H9 (cell line): ENCODE results near the gene LSM7. TPM values are rescaled to one million over a fixed set of nuclear protein-coding genes. Genes with fewer than 3 reads are reported as not detected.

Experiments
- DNase-seq: peaks from one replicate; pipeline ENCODE4 v3.0.0-alpha.2; 2017
- H2AFZ ChIP-seq: one replicate; pipeline ENCODE4 v1.6.1; 2013; ENCODE audit warnings: mild to moderate bottlenecking, low read length, control low read depth, moderate library complexity
- H2AK5ac ChIP-seq: 2 replicates; pipeline ENCODE4 v1.6.1; 2013; ENCODE audit warnings: low read length, control low read depth, mixed read lengths; ENCODE audit not compliant: insufficient read length
- H2BK120ac ChIP-seq: one replicate; pipeline ENCODE4 v1.6.1; 2013; ENCODE audit warnings: low read depth, mild to moderate bottlenecking, low read length, control low read depth, inconsistent platforms; ENCODE audit not compliant: poor library complexity, severe bottlenecking
- H2BK12ac ChIP-seq: 2 replicates; pipeline ENCODE4 v1.6.1; 2013; ENCODE audit warnings: low read length, control low read depth, mixed read lengths, low read depth; ENCODE audit not compliant: insufficient read length
- H2BK15ac ChIP-seq: 2 replicates; pipeline ENCODE4 v1.6.1; 2013; ENCODE audit warnings: low read depth, low read length, control low read depth
- H2BK20ac ChIP-seq: one replicate; pipeline ENCODE4 v1.6.1; 2013; ENCODE audit warnings: low read depth, mild to moderate bottlenecking, low read length, control low read depth, inconsistent platforms; ENCODE audit not compliant: poor library complexity, severe bottlenecking
- H2BK5ac ChIP-seq: 2 replicates; pipeline ENCODE4 v1.6.1; 2013; ENCODE audit warnings: low read length, control low read depth, mixed read lengths; ENCODE audit not compliant: insufficient read length
- H3K14ac ChIP-seq: 2 replicates; pipeline ENCODE4 v1.6.1; 2013; ENCODE audit warnings: low read length, control low read depth; ENCODE audit not compliant: insufficient read depth
- H3K18ac ChIP-seq: 2 replicates; pipeline ENCODE4 v1.6.1; 2013; ENCODE audit warnings: low read depth, mild to moderate bottlenecking, mixed read lengths, low read length, control low read depth; ENCODE audit not compliant: insufficient read length
- H3K23ac ChIP-seq: 2 replicates; pipeline ENCODE4 v1.6.1; 2013; ENCODE audit warnings: low read length, control low read depth, mixed read lengths, low read depth; ENCODE audit not compliant: insufficient read length
- H3K23me2 ChIP-seq: 2 replicates; pipeline ENCODE4 v1.6.1; 2013; ENCODE audit warnings: low read depth, mild to moderate bottlenecking, mixed read lengths, low read length, control low read depth; ENCODE audit not compliant: insufficient read length, poor library complexity, severe bottlenecking
- H3K27ac ChIP-seq: 2 replicates; pipeline ENCODE4 v1.5.1; 2013; ENCODE audit warnings: low read length, control low read depth, mixed read lengths, low read depth; ENCODE audit not compliant: insufficient read length
- H3K27me3 ChIP-seq: 2 replicates; pipeline ENCODE4 v1.6.1; 2013; ENCODE audit warnings: low read length, control low read depth, inconsistent platforms; ENCODE audit not compliant: insufficient read depth
- H3K4ac ChIP-seq: 2 replicates; pipeline ENCODE4 v1.6.1; 2013; ENCODE audit warnings: low read depth, mild to moderate bottlenecking, control low read depth, inconsistent platforms, low read length, moderate library complexity
- H3K4me1 ChIP-seq: 2 replicates; pipeline ENCODE4 v1.6.1; 2013; ENCODE audit warnings: low read length, control low read depth, inconsistent platforms; ENCODE audit not compliant: insufficient read depth
- H3K4me2 ChIP-seq: 2 replicates; pipeline ENCODE4 v1.6.1; 2013; ENCODE audit warnings: low read length, control low read depth, mixed read lengths; ENCODE audit not compliant: insufficient read length, insufficient read depth
- H3K56ac ChIP-seq: 2 replicates; pipeline ENCODE4 v1.6.1; 2013; ENCODE audit warnings: low read depth, mild to moderate bottlenecking, mixed read lengths, low read length, control low read depth; ENCODE audit not compliant: insufficient read length
- H3K79me1 ChIP-seq: 2 replicates; pipeline ENCODE4 v1.6.1; 2013; ENCODE audit warnings: low read depth, mild to moderate bottlenecking, moderate library complexity, low read length, control low read depth, inconsistent platforms; ENCODE audit not compliant: insufficient read depth, poor library complexity, severe bottlenecking
- H3K79me2 ChIP-seq: 2 replicates; pipeline ENCODE4 v1.6.1; 2013; ENCODE audit warnings: low read length, control low read depth, inconsistent platforms; ENCODE audit not compliant: insufficient read depth
- H3K9ac ChIP-seq: 2 replicates; pipeline ENCODE4 v1.6.1; 2013; ENCODE audit warnings: low read length, control low read depth, mixed read lengths; ENCODE audit not compliant: insufficient read length; ENCODE audit errors: extremely low read depth
- H3K9me3 ChIP-seq: one replicate; pipeline ENCODE4 v1.6.1; 2013; ENCODE audit warnings: low read depth, low read length, inconsistent platforms; ENCODE audit not compliant: control insufficient read depth
- H3T11ph ChIP-seq: one replicate; pipeline ENCODE4 v1.6.1; 2013; ENCODE audit warnings: mild to moderate bottlenecking, low read length, control low read depth, inconsistent platforms
- H4K20me1 ChIP-seq: one replicate; pipeline ENCODE4 v1.6.1; 2013; ENCODE audit not compliant: control insufficient read depth, insufficient read length, insufficient read depth
- H4K5ac ChIP-seq: 2 replicates; pipeline ENCODE4 v1.6.1; 2013; ENCODE audit warnings: low read depth, mild to moderate bottlenecking, mixed read lengths, low read length, control low read depth; ENCODE audit not compliant: insufficient read length
- H4K8ac ChIP-seq: replicated peaks from 2 replicates; pipeline ENCODE4 v1.6.1; 2013; ENCODE audit warnings: low read length, control low read depth, mixed read lengths, low read depth; ENCODE audit not compliant: insufficient read length
- H4K91ac ChIP-seq: 2 replicates; pipeline ENCODE4 v1.6.1; 2013; ENCODE audit warnings: low read depth, mild to moderate bottlenecking, moderate library complexity, mixed read lengths, low read length, control low read depth; ENCODE audit not compliant: insufficient read length
- H3K27ac Mint-ChIP-seq, 3 experiments: 2 replicates in 2 of 3; 3 replicates in 1 of 3; pipeline ENCODE4 v1.8.0; 2020 to 2021; ENCODE audit warnings: mixed read lengths in 3 of 3, mild to moderate bottlenecking in 1 of 3, moderate library complexity in 1 of 3
- H3K27me3 Mint-ChIP-seq: 2 replicates; pipeline ENCODE4 v1.8.0; 2021; ENCODE audit warnings: low read depth, mild to moderate bottlenecking, moderate library complexity, mixed read lengths
- H3K36me3 Mint-ChIP-seq, 3 experiments: 2 replicates in 2 of 3; 3 replicates in 1 of 3; pipeline ENCODE4 v1.8.0; 2020 to 2021; ENCODE audit warnings: low read depth in 3 of 3, mixed read lengths in 3 of 3; ENCODE audit not compliant: insufficient read depth in 1 of 3
- H3K4me1 Mint-ChIP-seq, 2 experiments: 2 replicates each; pipeline ENCODE4 v1.8.0; 2020; ENCODE audit warnings: mixed read lengths in 2 of 2
- H3K4me3 Mint-ChIP-seq, 2 experiments: 2 replicates in 1 of 2; 3 replicates in 1 of 2; pipeline ENCODE4 v1.8.0; 2020 to 2021; ENCODE audit warnings: mild to moderate bottlenecking in 2 of 2, mixed read lengths in 2 of 2, moderate library complexity in 1 of 2
- H3K9me3 Mint-ChIP-seq, 2 experiments: 2 replicates in 1 of 2; 3 replicates in 1 of 2; pipeline ENCODE4 v1.8.0; 2020; ENCODE audit warnings: mild to moderate bottlenecking in 2 of 2, mixed read lengths in 2 of 2, moderate library complexity in 1 of 2
- WGBS: extraction: QIAGEN DNeasy Blood & Tissue Kit; methylation state at CpG from one replicate; pipeline ENCODE4 v1.1.7; 2013; ENCODE audit warnings: missing lambda C conversion rate, low lambda C conversion rate, mixed read lengths; ENCODE audit not compliant: insufficient read length; ENCODE audit errors: extremely low coverage; 5-methylcytosine and 5-hydroxymethylcytosine counted together
- total RNA-seq: library from RNA; stranded (reverse); gene quantifications from 2 replicates; pipeline ENCODE4 v1.2.1, GENCODE V29; 2021
- TF ChIP-seq, protein P1 (sequence below): fragments of 200-600 bp; sonication (generic); conservative IDR thresholded peaks from 3 replicates; pipeline ENCODE4 v1.8.0; 2021; ENCODE audit warnings: antibody characterized with exemption, mild to moderate bottlenecking

LSM7 gene
- total RNA-seq, 1 experiment from 2014 or later, result 187 TPM

DNA sequence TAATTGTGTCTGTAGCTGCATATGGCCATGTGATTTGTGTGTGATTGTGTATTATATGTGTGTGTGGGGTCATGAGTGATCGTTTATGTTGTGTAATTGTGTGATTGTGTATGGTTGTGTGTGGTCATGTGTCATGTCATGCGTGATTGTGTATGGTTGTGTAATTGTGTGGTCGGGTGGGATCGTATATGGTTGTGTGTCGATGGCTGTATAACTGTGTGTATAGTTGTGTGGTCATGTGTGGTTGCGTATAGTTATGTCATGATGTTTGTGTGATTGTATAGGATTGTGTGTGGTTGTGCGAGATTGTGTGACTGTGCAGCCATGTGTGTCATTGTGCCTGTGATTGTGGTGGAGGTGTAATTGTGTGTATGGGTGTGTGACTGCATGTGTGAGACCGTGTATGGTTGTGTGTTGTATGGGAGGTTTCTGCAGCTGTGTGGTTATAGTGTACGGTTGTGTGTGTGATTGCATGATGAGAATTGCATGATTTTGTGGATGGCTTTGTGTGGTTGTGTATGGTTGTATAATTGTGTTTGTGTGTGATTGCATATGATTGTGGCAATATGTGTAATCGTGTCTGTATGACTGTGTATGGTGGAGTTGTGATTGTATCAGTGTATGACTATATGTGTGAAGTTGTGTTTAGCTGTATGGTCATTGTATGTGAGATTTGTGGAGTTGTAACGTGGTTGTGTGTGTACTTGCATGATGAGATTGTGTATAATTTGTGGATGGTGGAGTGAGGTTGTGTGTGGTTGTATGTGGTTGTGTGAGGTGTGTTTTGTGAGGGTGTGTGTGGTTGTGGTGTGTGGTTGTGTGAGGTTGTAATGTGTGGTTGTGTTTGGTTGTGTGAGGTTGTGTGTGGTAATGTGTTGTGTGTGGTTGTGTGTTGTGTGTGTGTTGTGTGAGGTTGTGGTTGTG is 33.9 kb upstream of the LSM7 start:
- DNase-seq, result no peak
- H2BK120ac ChIP-seq, result no peak overlapping the region
- no peak overlapping the region for H4K91ac ChIP-seq
- H3K4me3 Mint-ChIP-seq, result no peak overlapping the region
- no peaks in the 10 kb centered on the region for H3K4me1 ChIP-seq
- H3K79me1 ChIP-seq, result no peaks in the 10 kb centered on the region
- H3K23me2 ChIP-seq, result no peaks in the 10 kb centered on the region
- peaks cover 34% of the 10 kb centered on the region for H3K27me3 Mint-ChIP-seq
- no peak overlapping the region for H3K9ac ChIP-seq
- no peaks in the 10 kb centered on the region for H3K79me2 ChIP-seq
- H4K8ac ChIP-seq, result no peak overlapping the region
- no peak overlapping the region for H3K56ac ChIP-seq
- H3K4ac ChIP-seq, result no peak overlapping the region
- no peaks in the 10 kb centered on the region for H3K9me3 ChIP-seq
- no peak overlapping the region for H3K23ac ChIP-seq
- no peak overlapping the region for H2BK15ac ChIP-seq
- 100% methylated on average over 8 of the region's 11 CpGs for WGBS
- no peak overlapping the region for H3K27ac Mint-ChIP-seq
- no peaks in the 10 kb centered on the region for H4K20me1 ChIP-seq
- no peak overlapping the region for H4K5ac ChIP-seq
- no peaks in the 10 kb centered on the region for H3K36me3 Mint-ChIP-seq
- no peak overlapping the region for H2BK20ac ChIP-seq
- H3K9me3 Mint-ChIP-seq, result no peaks in the 10 kb centered on the region
- H3K14ac ChIP-seq, result no peak overlapping the region
- no peak overlapping the region for H3T11ph ChIP-seq
- H3K4me1 Mint-ChIP-seq, result peaks cover 5% of the 10 kb centered on the region in 2 experiments
- H3K27ac ChIP-seq, result no peak overlapping the region
- no peak overlapping the region for H2BK5ac ChIP-seq
- no peak overlapping the region for H2AK5ac ChIP-seq
- H3K18ac ChIP-seq, result no peak overlapping the region
- H3K27me3 ChIP-seq, result no peaks in the 10 kb centered on the region; the same call in 1 of the 2 replicates
- H3K4me2 ChIP-seq, result no peak overlapping the region
- TF ChIP-seq, protein P1, sequence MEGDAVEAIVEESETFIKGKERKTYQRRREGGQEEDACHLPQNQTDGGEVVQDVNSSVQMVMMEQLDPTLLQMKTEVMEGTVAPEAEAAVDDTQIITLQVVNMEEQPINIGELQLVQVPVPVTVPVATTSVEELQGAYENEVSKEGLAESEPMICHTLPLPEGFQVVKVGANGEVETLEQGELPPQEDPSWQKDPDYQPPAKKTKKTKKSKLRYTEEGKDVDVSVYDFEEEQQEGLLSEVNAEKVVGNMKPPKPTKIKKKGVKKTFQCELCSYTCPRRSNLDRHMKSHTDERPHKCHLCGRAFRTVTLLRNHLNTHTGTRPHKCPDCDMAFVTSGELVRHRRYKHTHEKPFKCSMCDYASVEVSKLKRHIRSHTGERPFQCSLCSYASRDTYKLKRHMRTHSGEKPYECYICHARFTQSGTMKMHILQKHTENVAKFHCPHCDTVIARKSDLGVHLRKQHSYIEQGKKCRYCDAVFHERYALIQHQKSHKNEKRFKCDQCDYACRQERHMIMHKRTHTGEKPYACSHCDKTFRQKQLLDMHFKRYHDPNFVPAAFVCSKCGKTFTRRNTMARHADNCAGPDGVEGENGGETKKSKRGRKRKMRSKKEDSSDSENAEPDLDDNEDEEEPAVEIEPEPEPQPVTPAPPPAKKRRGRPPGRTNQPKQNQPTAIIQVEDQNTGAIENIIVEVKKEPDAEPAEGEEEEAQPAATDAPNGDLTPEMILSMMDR, result no peak
- H2AFZ ChIP-seq, result no peak overlapping the region
- H2BK12ac ChIP-seq, result no peak overlapping the region
